Esophagus (tissue), 2 donors: ENCODE results near the gene TBX15. TPM values are rescaled to one million over a fixed set of nuclear protein-coding genes. Genes with fewer than 3 reads are reported as not detected.

Experiments used
- H3K27ac ChIP-seq, 2 donors: one replicate each; pipeline ENCODE4 v1.5.1; 2013; ENCODE audit warnings: low read depth in 2 of 2, mild to moderate bottlenecking in 2 of 2, inconsistent platforms in 1 of 2, low read length in 1 of 2, moderate library complexity in 1 of 2
- H3K27me3 ChIP-seq, 2 donors: one replicate each; pipeline ENCODE4 v1.6.1; 2013; ENCODE audit warnings: low read length in 2 of 2, control low read depth in 1 of 2, mild to moderate bottlenecking in 1 of 2; ENCODE audit not compliant: insufficient read depth in 2 of 2, control insufficient read depth in 1 of 2
- H3K36me3 ChIP-seq, 2 donors: one replicate each; pipeline ENCODE4 v1.6.1; 2013; ENCODE audit warnings: low read length in 1 of 2; ENCODE audit not compliant: control insufficient read depth in 2 of 2, insufficient read depth in 2 of 2
- H3K4me1 ChIP-seq, 2 donors: one replicate each; pipeline ENCODE4 v1.6.1; 2013; ENCODE audit warnings: low read length in 1 of 2; ENCODE audit not compliant: control insufficient read depth in 2 of 2, insufficient read depth in 2 of 2
- H3K4me3 ChIP-seq, 2 donors: one replicate each; pipeline ENCODE4 v1.5.1; 2013; ENCODE audit warnings: low read length in 2 of 2, mild to moderate bottlenecking in 2 of 2, low read depth in 1 of 2, moderate library complexity in 1 of 2
- H3K9me3 ChIP-seq, 2 donors: one replicate each; pipeline ENCODE4 v1.6.1; 2013; ENCODE audit warnings: mild to moderate bottlenecking in 2 of 2, low read depth in 1 of 2, low read length in 1 of 2, moderate library complexity in 1 of 2; ENCODE audit not compliant: control insufficient read depth in 2 of 2, insufficient read depth in 1 of 2
- WGBS, 2 donors: extraction: QIAGEN DNeasy Blood & Tissue Kit; methylation state at CpG; one replicate each; pipeline ENCODE4 v1.1.7; 2013; 5-methylcytosine and 5-hydroxymethylcytosine counted together
- polyA plus RNA-seq, 2 donors: library from polyadenylated mRNA; stranded (reverse); fragments of 200-250 nt; gene quantifications; one replicate each; pipeline ENCODE4 v1.2.3, GENCODE V29; 2013
- donor health status: healthy with polysubstance abuse.
- donor health status: Bipolar disorder and iron deficiency.

The TBX15 gene
- polyA plus RNA-seq, 2 donors = 0.02 TPM; not detected in 1

DNA sequence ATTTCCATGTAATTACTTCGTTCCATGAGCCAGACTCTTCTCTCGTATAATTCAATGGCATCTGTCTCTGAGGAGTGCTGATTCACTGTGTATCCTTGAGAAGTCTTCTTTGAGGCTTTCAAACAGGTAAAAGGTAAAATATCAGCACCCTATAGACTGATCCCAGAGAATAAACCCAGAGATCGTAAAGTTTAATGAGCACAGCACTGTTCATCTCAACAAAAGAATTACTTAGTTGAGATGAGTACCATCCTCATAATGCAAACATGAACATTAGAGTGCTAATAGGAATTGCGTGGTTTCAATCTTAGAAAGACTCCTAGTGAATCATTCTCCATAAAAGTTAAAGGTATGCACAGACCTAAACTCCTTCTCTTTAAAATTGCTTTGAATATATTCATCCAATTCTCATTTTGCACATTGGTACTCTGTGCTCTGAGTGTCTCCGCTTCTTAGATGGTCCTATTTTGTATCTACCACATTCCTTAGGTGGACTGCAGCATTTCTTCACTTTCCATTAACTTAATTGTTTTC is 97.2 kb downstream of the TBX15 start:
- no peaks in the 10 kb centered on the region for H3K9me3 ChIP-seq
- H3K36me3 ChIP-seq = no peaks in the 10 kb centered on the region
- WGBS, 2 donors = 86 to 90% methylated on average over 5 of the region's 5 CpGs
- no peaks in the 10 kb centered on the region for H3K4me1 ChIP-seq
- no peak overlapping the region for H3K27ac ChIP-seq
- H3K4me3 ChIP-seq = no peak overlapping the region
- H3K27me3 ChIP-seq = peaks cover 0 to 3% of the 10 kb centered on the region in 2 donors

GRCh38 chr1:118884946-118885345 is 103.2 kb downstream of the TBX15 start:
- Histone ChIP-seq H3K27ac (no peak overlapping the region), H3K4me1 (no peaks in the 10 kb centered on the region), H3K9me3 (no peaks in the 10 kb centered on the region), H3K27me3 (no peaks in the 10 kb centered on the region), H3K4me3 (no peak overlapping the region), H3K36me3 (no peaks in the 10 kb centered on the region)
- 80 to 89% methylated on average over 4 of the region's 4 CpGs for WGBS, 2 donors

GRCh38 chr1:118881751-118882150 is 106.4 kb downstream of the TBX15 start:
- H3K4me3 ChIP-seq = no peak overlapping the region
- WGBS, 2 donors = 64 to 67% methylated on average over 2 of the region's 2 CpGs

GRCh38 chr1:118878661-118879060 is 109.5 kb downstream of the TBX15 start:
- H3K27me3 ChIP-seq = peaks cover 2% of the 10 kb centered on the region in 2 donors
- no peaks in the 10 kb centered on the region for H3K4me1 ChIP-seq
- no peak overlapping the region for H3K4me3 ChIP-seq
- no peak overlapping the region for H3K27ac ChIP-seq
- 74 to 80% methylated on average over 4 of the region's 4 CpGs for WGBS, 2 donors
- H3K9me3 ChIP-seq = no peaks in the 10 kb centered on the region
- H3K36me3 ChIP-seq = no peaks in the 10 kb centered on the region

More at GRCh38 chr1:118881751-118882150, 106.4 kb downstream of the TBX15 start:
- Histone ChIP-seq H3K4me1 (no peaks in the 10 kb centered on the region), H3K27ac (no peak overlapping the region), H3K27me3 (peaks cover 2% of the 10 kb centered on the region in 2 donors), H3K36me3 (no peaks in the 10 kb centered on the region), H3K9me3 (no peaks in the 10 kb centered on the region)

- no peak overlapping the region for H3K27ac ChIP-seq
- H3K9me3 ChIP-seq = no peaks in the 10 kb centered on the region
- H3K27me3 ChIP-seq = peaks cover 2% of the 10 kb centered on the region in 2 donors
- H3K36me3 ChIP-seq = no peaks in the 10 kb centered on the region
- H3K4me1 ChIP-seq = no peaks in the 10 kb centered on the region
- H3K4me3 ChIP-seq = no peak overlapping the region
- 71 to 75% methylated on average over 3 of the region's 3 CpGs for WGBS, 2 donors
Observed at GRCh38 chr1:118877668-118878396, 110.3 kb downstream of the TBX15 start.

DNA sequence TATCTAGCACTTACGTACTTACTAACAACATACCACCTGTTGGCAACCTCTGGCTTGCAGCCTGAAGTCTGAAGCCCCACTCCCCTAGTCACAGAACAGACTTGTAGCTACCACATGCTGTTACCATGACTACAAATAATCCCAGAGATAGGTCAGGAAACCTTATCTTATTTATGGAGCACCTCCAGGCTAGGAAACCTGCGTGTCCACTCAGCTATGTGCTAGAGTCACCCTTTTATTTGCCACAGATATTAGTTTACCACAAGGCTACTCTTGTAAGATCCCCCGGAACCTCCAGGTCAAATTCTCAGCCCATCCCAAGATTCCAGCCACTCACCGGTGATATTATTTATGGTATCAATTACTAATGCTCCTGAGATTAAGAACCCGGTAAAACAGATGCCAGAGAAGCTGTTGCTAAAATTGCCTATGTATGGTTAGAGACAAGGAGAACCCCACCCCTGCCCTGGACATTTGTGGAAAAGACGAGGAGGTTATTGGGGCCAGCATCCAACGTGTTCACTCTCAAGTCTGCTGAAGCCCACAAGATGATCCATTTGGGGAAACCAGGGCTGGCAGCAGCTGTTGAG is 116.5 kb downstream of the TBX15 start:
- Histone ChIP-seq H3K4me3 (no peak overlapping the region), H3K27me3 (peaks cover 0 to 4% of the 10 kb centered on the region in 2 donors), H3K27ac (no peak overlapping the region), H3K4me1 (no peaks in the 10 kb centered on the region), H3K9me3 (no peaks in the 10 kb centered on the region), H3K36me3 (no peaks in the 10 kb centered on the region)
- WGBS, 2 donors = 70 to 80% methylated on average over 7 of the region's 7 CpGs

DNA sequence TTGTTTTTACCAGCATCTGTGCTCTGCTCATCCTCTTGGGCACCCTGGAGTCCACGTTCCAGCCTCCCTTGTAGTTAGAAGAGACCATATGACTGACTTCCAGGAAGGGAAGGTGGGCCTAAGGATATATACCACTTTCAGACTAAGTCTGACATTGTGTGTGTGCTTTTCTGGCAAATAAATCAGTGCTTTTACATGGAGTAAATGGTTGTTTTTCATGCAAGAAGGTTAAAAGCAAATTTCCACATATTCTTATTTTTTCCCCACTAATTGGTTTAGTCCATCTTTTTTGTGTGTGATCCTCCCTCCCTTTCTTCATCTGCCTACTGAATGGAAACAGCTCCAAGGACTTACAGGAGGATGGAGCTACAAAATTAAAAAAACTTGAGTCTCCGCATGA is 119.8 kb downstream of the TBX15 start:
- Histone ChIP-seq H3K36me3 (no peaks in the 10 kb centered on the region), H3K27me3 (peaks cover 0 to 4% of the 10 kb centered on the region in 2 donors), H3K27ac (no peak overlapping the region), H3K9me3 (no peaks in the 10 kb centered on the region), H3K4me3 (no peak overlapping the region), H3K4me1 (no peaks in the 10 kb centered on the region)
- WGBS, 2 donors = 81 to 84% methylated on average over 2 of the region's 2 CpGs

- no peak overlapping the region for H3K27ac ChIP-seq
- WGBS, 2 donors = 82 to 84% methylated on average over 6 of the region's 6 CpGs
- peaks cover 0 to under 1% of the 10 kb centered on the region in 2 donors for H3K27me3 ChIP-seq
- no peaks in the 10 kb centered on the region for H3K36me3 ChIP-seq
- H3K4me3 ChIP-seq = no peak overlapping the region
- H3K9me3 ChIP-seq = peaks cover 0 to under 1% of the 10 kb centered on the region in 2 donors
- no peaks in the 10 kb centered on the region for H3K4me1 ChIP-seq
Observed at GRCh38 chr1:118866330-118866729, 121.8 kb downstream of the TBX15 start.

DNA sequence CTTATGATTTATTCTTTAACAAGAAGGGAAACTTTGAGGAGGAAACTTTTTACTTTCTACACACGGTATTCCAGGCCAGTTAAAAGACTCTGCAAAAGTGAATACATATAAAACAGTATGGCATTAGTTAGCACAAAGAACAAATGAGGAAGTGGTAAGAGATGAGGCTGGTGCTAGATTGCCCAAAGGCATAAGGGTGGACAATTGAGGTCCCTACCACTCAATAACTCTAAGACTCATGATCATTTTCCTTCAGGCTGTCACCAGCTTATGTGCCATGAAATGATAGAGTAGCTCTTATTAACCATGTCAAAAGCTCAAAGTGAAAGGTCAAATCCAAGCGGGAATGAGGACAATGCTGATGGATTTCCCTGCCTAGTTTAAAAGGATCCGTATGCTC is 124.5 kb downstream of the TBX15 start:
- Histone ChIP-seq H3K27ac (no peak overlapping the region), H3K36me3 (no peaks in the 10 kb centered on the region), H3K9me3 (peaks cover 0 to 2% of the 10 kb centered on the region in 2 donors), H3K27me3 (no peaks in the 10 kb centered on the region), H3K4me3 (no peak overlapping the region), H3K4me1 (no peaks in the 10 kb centered on the region)
- 68 to 70% methylated on average over 3 of the region's 3 CpGs for WGBS, 2 donors
